Lower lobe of right lung (tissue), 2 donors: ENCODE measurements around the gene PPTC7. TPM values are rescaled to one million over a fixed set of nuclear protein-coding genes. Genes with fewer than 3 reads are reported as not detected.

Source experiments
- ATAC-seq, 2 donors: fragments of 200-7000 bp; cut with Tn5 transposase; one replicate each; pipeline ENCODE4 v1.9.1; 2020 to 2022; ENCODE audit warnings: mild to moderate bottlenecking in 2 of 2, moderate library complexity in 2 of 2
- DNase-seq: peaks from one replicate; pipeline ENCODE4 v3.0.0-alpha.2; 2020
- H3K27ac ChIP-seq: fragments of 200-600 bp; one replicate; pipeline ENCODE4 v1.8.0; 2022
- H3K27me3 ChIP-seq: fragments of 200-600 bp; one replicate; pipeline ENCODE4 v1.8.0; 2022; ENCODE audit warnings: low read depth
- H3K36me3 ChIP-seq: fragments of 200-600 bp; one replicate; pipeline ENCODE4 v1.8.0; 2022; ENCODE audit warnings: mild to moderate bottlenecking
- H3K4me1 ChIP-seq: fragments of 200-600 bp; one replicate; pipeline ENCODE4 v1.8.0; 2022
- H3K4me3 ChIP-seq: fragments of 200-600 bp; one replicate; pipeline ENCODE4 v1.8.0; 2022; ENCODE audit warnings: mild to moderate bottlenecking
- H3K9me3 ChIP-seq: fragments of 200-600 bp; one replicate; pipeline ENCODE4 v1.8.0; 2022
- CTCF ChIP-seq: fragments of 200-600 bp; IDR thresholded peaks from one replicate; pipeline ENCODE4 v1.8.0; 2022; ENCODE audit warnings: antibody characterized with exemption, mild to moderate bottlenecking
- intact Hi-C: fragments of 100-400 bp; cut with DNase I; formaldehyde crosslinking; loops from one replicate; pipeline ENCODE4 v1.11.0; 2022
- total RNA-seq: library from RNA; stranded (reverse); fragmentation: NEBNext Ultra II Directional; extraction: Animal tissue kit (Norgen Biotek cat#: 25700); gene quantifications from one replicate; pipeline ENCODE4 v1.2.1, GENCODE V29; 2021
- donor health status: DM: no; HTN: yes; CAD: no; lungs with severe emphysema.

PPTC7 gene
- total RNA-seq, 1 donor from 2014 or later: 23.6 TPM

- DNase-seq (no peak), ATAC-seq (no peak)
- H3K36me3 ChIP-seq: no peaks in the 10 kb centered on the region
- no peak for TF ChIP-seq CTCF
- H3K9me3 ChIP-seq: no peaks in the 10 kb centered on the region
- intact Hi-C loops: no loop called here
- H3K4me1 ChIP-seq: peaks cover 34% of the 10 kb centered on the region
- H3K27ac ChIP-seq: no peak overlapping the region
- H3K4me3 ChIP-seq: no peak overlapping the region
- no peaks in the 10 kb centered on the region for H3K27me3 ChIP-seq
These were observed 79.7 kb downstream of the PPTC7 start for GRCh38 chr12:110503432-110503831.

GRCh38 chr12:110501752-110502738 lies 81.1 kb downstream of the PPTC7 start, which contains the start of the genes RAD9B and VPS29:
Gene RAD9B (plus strand): TSS chr12:110502331. CDS start chr12:110502338, 7 bp downstream.
Gene VPS29 (minus strand): TSS chr12:110502111. CDS start chr12:110502051, 60 bp downstream.
- Histone ChIP-seq H3K4me1 (peaks cover 39% of the 10 kb centered on the region), H3K27ac (peak within 1 kb of the TSS; percentile 93), H3K36me3 (no peaks in the 10 kb centered on the region), H3K4me3 (peak within 1 kb of the TSS; percentile 96), H3K27me3 (no peaks in the 10 kb centered on the region), H3K9me3 (no peaks in the 10 kb centered on the region)
- peak; percentile 98 to 99 for ATAC-seq
- peak; percentile 99 for DNase-seq
- no peak for TF ChIP-seq CTCF
- intact Hi-C loops: no loop called here

- peak; percentile 43 to 59 for ATAC-seq
- intact Hi-C loops: no loop called here
- Histone ChIP-seq H3K27me3 (no peaks in the 10 kb centered on the region), H3K36me3 (peaks cover under 1% of the 10 kb centered on the region), H3K27ac (peak overlapping the region; percentile 93), H3K4me1 (peaks cover 39% of the 10 kb centered on the region), H3K9me3 (no peaks in the 10 kb centered on the region), H3K4me3 (peak overlapping the region; percentile 96)
- DNase-seq: no peak
- no peak for TF ChIP-seq CTCF
These were observed 81.7 kb downstream of the PPTC7 start for GRCh38 chr12:110501399-110501751.

GRCh38 chr12:110498984-110499706 lies 84.0 kb downstream of the PPTC7 start:
- peaks cover 39% of the 10 kb centered on the region for H3K4me1 ChIP-seq
- peaks cover 22% of the 10 kb centered on the region for H3K36me3 ChIP-seq
- no peaks in the 10 kb centered on the region for H3K27me3 ChIP-seq
- no peak overlapping the region for H3K27ac ChIP-seq
- no peak for DNase-seq
- no peak for TF ChIP-seq CTCF
- no peak overlapping the region for H3K4me3 ChIP-seq
- H3K9me3 ChIP-seq: no peaks in the 10 kb centered on the region
- ATAC-seq: no peak
- intact Hi-C loops: no loop called here

Other genes with a start within 250 kb of the PPTC7 start
- 48.1 TPM for gene ANAPC7, start 179.6 kb downstream of the PPTC7 start, total RNA-seq
- gene ARPC3, start 133.0 kb downstream of the PPTC7 start, total RNA-seq: 276 TPM
- gene GPN3, start 115.1 kb downstream of the PPTC7 start, total RNA-seq: 18.9 TPM
- gene FAM216A, start 114.5 kb downstream of the PPTC7 start, total RNA-seq: 3.0 TPM
- 102 TPM for gene VPS29, start 81.2 kb downstream of the PPTC7 start, total RNA-seq
- gene RAD9B, start 81.0 kb downstream of the PPTC7 start, total RNA-seq: 1.1 TPM
- 40.1 TPM for gene TCTN1, start 30.8 kb upstream of the PPTC7 start, total RNA-seq
- 29.2 TPM for gene HVCN1, start 105.8 kb upstream of the PPTC7 start, total RNA-seq
- 97.8 TPM for gene PPP1CC, start 159.6 kb upstream of the PPTC7 start, total RNA-seq